ENCODE results near the gene CALM1. TPM values are rescaled to one million over a fixed set of nuclear protein-coding genes. Genes with fewer than 3 reads are reported as not detected.

The CALM1 gene
- total RNA-seq, 2 experiments from 2014 or later: 960 to 975 TPM

GRCh38 chr14:90412058-90412457 lies 15.2 kb downstream of the CALM1 start:
- H3K4me3 Mint-ChIP-seq: no peak overlapping the region
- Histone ChIP-seq H3K27me3 (ENCODE audit: control insufficient read depth in 1 of 2, insufficient read depth in 2 of 2, low read length in 2 of 2) (no peaks in the 10 kb centered on the region), H3K27ac (ENCODE audit: low read depth in 1 of 2, low read length in 2 of 2) (no peak overlapping the region), H3K36me3 (ENCODE audit: insufficient read depth, low read length) (peaks cover 4% of the 10 kb centered on the region), H3K9me3 (ENCODE audit: control insufficient read depth in 1 of 2, insufficient read depth in 1 of 2, low read length in 2 of 2) (no peaks in the 10 kb centered on the region), H3K4me1 (ENCODE audit: insufficient read depth, low read length) (no peaks in the 10 kb centered on the region), H3K4me3 (ENCODE audit: low read length) (no peak overlapping the region)
- H3K9me3 Mint-ChIP-seq: no peaks in the 10 kb centered on the region
- H3K27me3 Mint-ChIP-seq: no peaks in the 10 kb centered on the region
- H3K4me1 Mint-ChIP-seq (ENCODE audit: low read depth): peaks cover 14% of the 10 kb centered on the region
- intact Hi-C loops (cut with DNase I, micrococcal nuclease): no loop called here
- ATAC-seq (ENCODE audit: poor library complexity) (no peak), DNase-seq (no peak)
- ChIA-PET POLR2A (interaction anchor here (1.1 to 1.4 kb wide), 2 partner anchors 16 to 29 kb away, joined by 3 to 4 read pairs; no protein-coding TSS in a partner anchor), CTCF (no interaction called here)
- TF ChIP-seq, protein P1, sequence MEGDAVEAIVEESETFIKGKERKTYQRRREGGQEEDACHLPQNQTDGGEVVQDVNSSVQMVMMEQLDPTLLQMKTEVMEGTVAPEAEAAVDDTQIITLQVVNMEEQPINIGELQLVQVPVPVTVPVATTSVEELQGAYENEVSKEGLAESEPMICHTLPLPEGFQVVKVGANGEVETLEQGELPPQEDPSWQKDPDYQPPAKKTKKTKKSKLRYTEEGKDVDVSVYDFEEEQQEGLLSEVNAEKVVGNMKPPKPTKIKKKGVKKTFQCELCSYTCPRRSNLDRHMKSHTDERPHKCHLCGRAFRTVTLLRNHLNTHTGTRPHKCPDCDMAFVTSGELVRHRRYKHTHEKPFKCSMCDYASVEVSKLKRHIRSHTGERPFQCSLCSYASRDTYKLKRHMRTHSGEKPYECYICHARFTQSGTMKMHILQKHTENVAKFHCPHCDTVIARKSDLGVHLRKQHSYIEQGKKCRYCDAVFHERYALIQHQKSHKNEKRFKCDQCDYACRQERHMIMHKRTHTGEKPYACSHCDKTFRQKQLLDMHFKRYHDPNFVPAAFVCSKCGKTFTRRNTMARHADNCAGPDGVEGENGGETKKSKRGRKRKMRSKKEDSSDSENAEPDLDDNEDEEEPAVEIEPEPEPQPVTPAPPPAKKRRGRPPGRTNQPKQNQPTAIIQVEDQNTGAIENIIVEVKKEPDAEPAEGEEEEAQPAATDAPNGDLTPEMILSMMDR (IDR thresholded peaks at IDR 0.05): no peak
- peaks cover 19% of the 10 kb centered on the region for H3K36me3 Mint-ChIP-seq (ENCODE audit: low read depth)
- H3K27ac Mint-ChIP-seq: no peak overlapping the region

DNA sequence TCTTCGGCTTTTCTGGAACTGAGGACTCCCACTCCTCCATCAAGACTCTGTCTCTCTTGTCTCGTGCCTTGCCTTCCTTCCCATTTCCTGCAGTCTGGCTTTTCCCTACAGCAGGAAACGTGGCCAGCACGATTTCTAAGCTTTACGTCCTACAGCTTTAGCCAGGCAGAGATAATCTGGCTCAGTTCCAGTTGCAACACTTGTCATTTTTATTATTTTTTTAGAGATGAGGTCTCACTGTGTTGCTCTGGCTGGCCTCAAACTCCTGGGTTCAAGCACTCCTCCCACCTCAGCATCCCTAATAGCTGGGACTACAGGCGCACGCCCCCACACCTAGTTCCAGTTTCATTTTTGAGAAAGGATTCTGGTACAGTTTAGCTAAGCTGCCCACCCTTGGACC lies 19.9 kb downstream of the CALM1 start:
- no peak overlapping the region for H3K4me3 Mint-ChIP-seq
- Histone ChIP-seq H3K9me3 (ENCODE audit: control insufficient read depth in 1 of 2, insufficient read depth in 1 of 2, low read length in 2 of 2) (no peaks in the 10 kb centered on the region), H3K4me1 (ENCODE audit: insufficient read depth, low read length) (no peaks in the 10 kb centered on the region), H3K4me3 (ENCODE audit: low read length) (no peak overlapping the region), H3K36me3 (ENCODE audit: insufficient read depth, low read length) (no peaks in the 10 kb centered on the region), H3K27ac (ENCODE audit: low read depth in 1 of 2, low read length in 2 of 2) (no peak overlapping the region), H3K27me3 (ENCODE audit: control insufficient read depth in 1 of 2, insufficient read depth in 2 of 2, low read length in 2 of 2) (no peaks in the 10 kb centered on the region)
- intact Hi-C loops (cut with DNase I, micrococcal nuclease): no loop called here
- no peaks in the 10 kb centered on the region for H3K4me1 Mint-ChIP-seq (ENCODE audit: low read depth)
- ChIA-PET CTCF (interaction anchor here (0.8 kb wide), 1 partner anchor 48 kb away, joined by 5 read pairs; no protein-coding TSS in a partner anchor), POLR2A (interaction anchor here (1.4 to 1.7 kb wide), 2 partner anchors 16 to 34 kb away, joined by 3 to 5 read pairs; no protein-coding TSS in a partner anchor)
- no peaks in the 10 kb centered on the region for H3K9me3 Mint-ChIP-seq
- ATAC-seq (ENCODE audit: poor library complexity): no peak
- DNase-seq: peak in 1 of 14 experiments; percentile 12
- H3K36me3 Mint-ChIP-seq (ENCODE audit: low read depth): no peaks in the 10 kb centered on the region
- no peaks in the 10 kb centered on the region for H3K27me3 Mint-ChIP-seq
- H3K27ac Mint-ChIP-seq: no peak overlapping the region
- TF ChIP-seq, protein P1 (IDR thresholded peaks at IDR 0.05): no peak

- no peak overlapping the region for H3K4me3 ChIP-seq (ENCODE audit: low read length)
- no peaks in the 10 kb centered on the region for H3K27me3 ChIP-seq (ENCODE audit: control insufficient read depth in 1 of 2, insufficient read depth in 2 of 2, low read length in 2 of 2)
- no peak overlapping the region for H3K27ac Mint-ChIP-seq
- no peaks in the 10 kb centered on the region for H3K9me3 ChIP-seq (ENCODE audit: control insufficient read depth in 1 of 2, insufficient read depth in 1 of 2, low read length in 2 of 2)
- H3K4me1 Mint-ChIP-seq (ENCODE audit: low read depth): no peaks in the 10 kb centered on the region
- no peak overlapping the region for H3K4me3 Mint-ChIP-seq
- H3K36me3 ChIP-seq (ENCODE audit: insufficient read depth, low read length): no peaks in the 10 kb centered on the region
- no peaks in the 10 kb centered on the region for H3K4me1 ChIP-seq (ENCODE audit: insufficient read depth, low read length)
- ChIA-PET POLR2A (no interaction called here), CTCF (no interaction called here)
- TF ChIP-seq, protein P1 (IDR thresholded peaks at IDR 0.05): no peak
- H3K27ac ChIP-seq (ENCODE audit: low read depth in 1 of 2, low read length in 2 of 2): no peak overlapping the region
- H3K9me3 Mint-ChIP-seq: no peaks in the 10 kb centered on the region
- H3K27me3 Mint-ChIP-seq: no peaks in the 10 kb centered on the region
- ATAC-seq (ENCODE audit: poor library complexity): no peak
- H3K36me3 Mint-ChIP-seq (ENCODE audit: low read depth): no peaks in the 10 kb centered on the region
- no peak for DNase-seq
- intact Hi-C loops (cut with DNase I, micrococcal nuclease): no loop called here
Observed at GRCh38 chr14:90418053-90418452, 21.2 kb downstream of the CALM1 start.
